Activated CD8-positive, alpha-beta T cell treated with anti-CD3 and anti-CD28 coated beads, Interleukin-2, amount 10 ng/mL, durations not matched to agents 7 days and 5 days (primary cell): ENCODE measurements around the gene SLC39A11. TPM values are rescaled to one million over a fixed set of nuclear protein-coding genes. Genes with fewer than 3 reads are reported as not detected.
"Not testable (repeated sequence)": the region's sequence is repeated elsewhere in the genome, so short reads cannot be mapped to it uniquely, and the experiment has no call there.

Experiments used
- ATAC-seq: fragments of 150-1000 bp; cut with Tn5 transposase; one replicate; pipeline ENCODE4 v1.10.0; 2021; ENCODE audit warnings: moderate library complexity
- CTCF ChIA-PET: fragments of 350-600 bp; sonication (Branson Sonifier 250); formaldehyde crosslinking; loops from one replicate; lab custom pipeline; 2021; ENCODE audit warnings: antibody characterized with exemption; lab: Charles Lee
- POLR2A ChIA-PET: fragments of 350-600 bp; sonication (Branson Sonifier 250); formaldehyde crosslinking; loops from one replicate; lab custom pipeline; 2021; ENCODE audit warnings: antibody characterized with exemption; lab: Charles Lee
- DNase-seq: peaks from one replicate; pipeline ENCODE4 v3.0.0-alpha.2; 2020
- H3K27ac Mint-ChIP-seq: one replicate; pipeline ENCODE4 v1.8.0; 2021; ENCODE audit warnings: mild to moderate bottlenecking, mixed read lengths
- H3K27me3 Mint-ChIP-seq: one replicate; pipeline ENCODE4 v1.8.0; 2021; ENCODE audit warnings: low read depth, mixed read lengths
- H3K36me3 Mint-ChIP-seq: one replicate; pipeline ENCODE4 v1.8.0; 2021; ENCODE audit warnings: low read depth, mixed read lengths
- H3K4me1 Mint-ChIP-seq: one replicate; pipeline ENCODE4 v1.8.0; 2021; ENCODE audit warnings: low read depth, mixed read lengths
- H3K4me3 Mint-ChIP-seq: one replicate; pipeline ENCODE4 v1.8.0; 2021; ENCODE audit warnings: mild to moderate bottlenecking, mixed read lengths
- H3K9me3 Mint-ChIP-seq: one replicate; pipeline ENCODE4 v1.8.0; 2022; ENCODE audit warnings: mixed read lengths; ENCODE audit not compliant: insufficient read depth
- total RNA-seq, 2 experiments: library from RNA; stranded (reverse); gene quantifications; one replicate each; pipeline ENCODE4 v1.2.3, GENCODE V29; 2021

Gene SLC39A11
- total RNA-seq, result 10 to 100 TPM; 20.2 to 20.5 TPM

GRCh38 chr17:73092523-73093135, at the start of gene SLC39A11:
Gene SLC39A11, minus strand, starts transcription at chr17:73092688. Its CDS starts 3,924 bp downstream, at chr17:73088764.
- ChIA-PET POLR2A (interaction anchor here (0.6 to 1.0 kb wide), 3 partner anchors 23 to 365 kb away, joined by 3 to 4 read pairs (median 3); no protein-coding TSS in a partner anchor), CTCF (interaction anchor here (1.2 kb wide), 1 partner anchor 365 kb away, joined by 5 read pairs; no protein-coding TSS in a partner anchor)

GRCh38 chr17:73141411-73141810, 48.9 kb upstream of the SLC39A11 start:
- H3K27me3 Mint-ChIP-seq, result peaks cover 6% of the 10 kb centered on the region
- DNase-seq, result no peak
- ChIA-PET CTCF (no interaction called here), POLR2A (no interaction called here)
- H3K36me3 Mint-ChIP-seq, result peaks cover 17% of the 10 kb centered on the region
- peaks cover 20% of the 10 kb centered on the region for H3K9me3 Mint-ChIP-seq
- no peak overlapping the region for H3K4me3 Mint-ChIP-seq
- ATAC-seq, result no peak
- peaks cover 20% of the 10 kb centered on the region for H3K4me1 Mint-ChIP-seq
- H3K27ac Mint-ChIP-seq, result no peak overlapping the region

More at GRCh38 chr17:73092523-73093135, at the start of gene SLC39A11:
- ATAC-seq, result peak; percentile 99
- H3K4me1 Mint-ChIP-seq, result peaks cover 12% of the 10 kb centered on the region
- peak within 1 kb of the TSS; percentile 98 for H3K4me3 Mint-ChIP-seq
- peaks cover 5% of the 10 kb centered on the region for H3K36me3 Mint-ChIP-seq
- H3K9me3 Mint-ChIP-seq, result no peaks in the 10 kb centered on the region
- H3K27ac Mint-ChIP-seq, result peak within 1 kb of the TSS; percentile 95
- H3K27me3 Mint-ChIP-seq, result peaks cover 5% of the 10 kb centered on the region
- DNase-seq, result peak; percentile 94

- Mint-ChIP-seq H3K4me3 (no peak overlapping the region), H3K27me3 (peaks cover 6% of the 10 kb centered on the region), H3K36me3 (peaks cover 12% of the 10 kb centered on the region), H3K27ac (no peak overlapping the region), H3K9me3 (peaks cover 14% of the 10 kb centered on the region), H3K4me1 (peaks cover 17% of the 10 kb centered on the region)
- no peak for DNase-seq
- POLR2A ChIA-PET, result no interaction called here
- CTCF ChIA-PET, result no interaction called here
- no peak for ATAC-seq
Observed at GRCh38 chr17:73140566-73140965, 48.1 kb upstream of the SLC39A11 start.

- Mint-ChIP-seq H3K27ac (no peak overlapping the region), H3K36me3 (peaks cover 5% of the 10 kb centered on the region), H3K27me3 (peaks cover 6% of the 10 kb centered on the region), H3K9me3 (peaks cover 9% of the 10 kb centered on the region), H3K4me3 (no peak overlapping the region), H3K4me1 (peaks cover 15% of the 10 kb centered on the region)
- CTCF ChIA-PET, result interaction anchor here (1.2 kb wide), 1 partner anchor 13 kb away, joined by 3 read pairs; no protein-coding TSS in a partner anchor
- DNase-seq (no peak), ATAC-seq (no peak)
- POLR2A ChIA-PET, result no interaction called here
Observed at GRCh38 chr17:73139296-73139695, 46.8 kb upstream of the SLC39A11 start.

DNA sequence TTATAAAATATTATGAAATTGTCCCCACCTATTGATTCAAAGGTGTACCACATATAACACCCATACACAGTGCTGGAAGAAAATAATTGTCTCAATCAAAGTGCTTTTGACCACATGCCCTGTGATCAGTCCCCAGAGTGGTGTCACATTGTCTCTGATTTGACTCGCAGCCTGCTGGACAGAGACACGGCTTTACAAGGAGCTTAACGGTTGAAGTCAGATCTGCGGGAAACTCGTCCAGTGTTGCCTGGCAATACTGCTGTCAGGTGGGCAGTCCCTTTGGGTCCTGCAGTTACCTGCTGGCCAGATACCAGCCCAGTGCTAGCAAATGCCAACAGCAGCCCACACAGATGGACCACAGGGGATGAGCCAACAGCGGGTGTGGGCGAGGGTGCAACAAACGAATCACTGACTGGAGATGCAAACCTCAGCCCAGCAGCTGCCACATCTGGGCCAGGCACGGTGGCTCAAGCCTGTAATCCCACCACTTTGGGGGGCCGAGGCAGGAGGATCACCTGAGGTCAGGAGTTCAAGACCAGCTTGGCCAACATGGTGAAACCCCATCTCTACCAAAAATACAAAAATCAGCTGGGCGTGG, 46.2 kb upstream of the SLC39A11 start:
- ChIA-PET CTCF (interaction anchor here (1.2 kb wide), 1 partner anchor 12 kb away, joined by 3 read pairs; no protein-coding TSS in a partner anchor), POLR2A (no interaction called here)
- no peaks in the 10 kb centered on the region for H3K36me3 Mint-ChIP-seq
- ATAC-seq, result no peak
- no peak overlapping the region for H3K27ac Mint-ChIP-seq
- H3K27me3 Mint-ChIP-seq, result peaks cover 6% of the 10 kb centered on the region
- H3K4me3 Mint-ChIP-seq, result no peak overlapping the region
- peaks cover 11% of the 10 kb centered on the region for H3K4me1 Mint-ChIP-seq
- H3K9me3 Mint-ChIP-seq, result peaks cover 3% of the 10 kb centered on the region
- DNase-seq, result no peak

DNA sequence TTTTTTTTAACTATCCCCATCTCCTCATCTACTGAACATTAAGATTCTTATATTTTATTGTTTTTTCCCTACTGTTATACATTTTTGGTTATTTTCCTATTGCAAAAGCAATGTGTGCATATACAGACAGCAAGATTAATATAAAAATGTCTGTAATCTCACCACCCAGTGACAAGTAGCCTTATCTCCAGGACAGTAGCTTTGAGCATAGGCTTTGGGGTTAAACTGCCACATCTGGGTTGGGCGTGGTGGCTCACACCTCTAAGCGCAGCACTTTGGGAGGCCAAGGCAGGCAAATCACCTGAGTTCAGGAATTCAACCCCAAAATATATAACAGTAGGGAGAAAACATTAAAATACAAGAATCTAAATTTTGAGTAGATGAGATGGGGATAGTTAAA, 44.9 kb upstream of the SLC39A11 start:
- ATAC-seq (no peak), DNase-seq (no peak)
- Mint-ChIP-seq H3K36me3 (no peaks in the 10 kb centered on the region), H3K27me3 (peaks cover 6% of the 10 kb centered on the region), H3K4me3 (no peak overlapping the region), H3K27ac (no peak overlapping the region), H3K9me3 (no peaks in the 10 kb centered on the region), H3K4me1 (no peaks in the 10 kb centered on the region)
- CTCF ChIA-PET, result no interaction called here
- POLR2A ChIA-PET, result no interaction called here

- Mint-ChIP-seq H3K9me3 (no peaks in the 10 kb centered on the region), H3K4me3 (no peak overlapping the region), H3K27me3 (peaks cover 6% of the 10 kb centered on the region), H3K36me3 (no peaks in the 10 kb centered on the region), H3K4me1 (no peaks in the 10 kb centered on the region), H3K27ac (no peak overlapping the region)
- ChIA-PET CTCF (interaction anchor here (1.0 kb wide), 1 partner anchor 20 kb away, joined by 3 read pairs; no protein-coding TSS in a partner anchor), POLR2A (no interaction called here)
- ATAC-seq (no peak), DNase-seq (no peak)
Observed at GRCh38 chr17:73135766-73136165, 43.3 kb upstream of the SLC39A11 start.

DNA sequence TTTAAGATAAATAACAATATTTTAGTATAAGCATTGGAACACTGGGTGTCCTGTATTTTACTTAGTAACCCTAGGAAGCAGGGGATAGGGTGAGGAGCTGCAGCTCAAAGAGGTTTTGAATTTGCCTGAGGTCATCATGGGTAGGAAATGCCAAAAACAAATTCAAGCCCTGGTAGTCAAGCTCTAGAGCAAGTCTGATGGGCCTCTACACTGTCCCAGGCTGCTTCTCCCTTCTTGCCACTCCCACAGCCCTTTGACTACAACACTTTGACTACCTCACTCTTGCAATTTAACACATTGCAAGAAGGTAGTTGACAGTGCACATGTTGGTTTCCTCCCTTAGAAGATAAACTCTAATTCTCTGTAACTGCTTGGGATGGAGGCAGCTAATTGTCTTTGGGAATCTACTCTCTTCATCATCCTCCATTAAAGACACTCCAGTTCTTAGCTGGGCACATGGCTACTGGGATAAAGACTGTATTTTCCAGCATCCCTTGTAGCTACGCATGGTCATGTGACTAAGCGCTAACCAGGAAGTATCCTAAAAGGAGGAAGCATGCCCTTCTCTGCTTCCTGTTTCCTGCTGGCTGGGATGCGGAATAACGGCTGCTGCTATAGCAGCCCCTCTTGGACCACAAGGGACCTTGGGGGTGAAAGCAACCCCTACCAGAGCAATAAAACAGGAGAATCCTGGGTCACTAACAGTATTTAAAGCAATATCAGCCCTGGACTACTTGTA, 41.6 kb upstream of the SLC39A11 start:
- ATAC-seq (no peak), DNase-seq (no peak)
- Mint-ChIP-seq H3K27ac (no peak overlapping the region), H3K27me3 (no peaks in the 10 kb centered on the region), H3K4me3 (no peak overlapping the region), H3K36me3 (no peaks in the 10 kb centered on the region), H3K4me1 (no peaks in the 10 kb centered on the region), H3K9me3 (no peaks in the 10 kb centered on the region)
- POLR2A ChIA-PET, result no interaction called here
- CTCF ChIA-PET, result interaction anchor here (1.1 kb wide), 1 partner anchor 11 kb away, joined by 3 read pairs; no protein-coding TSS in a partner anchor

- Mint-ChIP-seq H3K36me3 (no peaks in the 10 kb centered on the region), H3K4me1 (no peaks in the 10 kb centered on the region), H3K27ac (no peak overlapping the region), H3K9me3 (no peaks in the 10 kb centered on the region), H3K4me3 (no peak overlapping the region), H3K27me3 (no peaks in the 10 kb centered on the region)
- POLR2A ChIA-PET, result interaction anchor here (0.7 kb wide), 1 partner anchor 19 kb away, joined by 6 read pairs; no protein-coding TSS in a partner anchor
- ATAC-seq (no peak), DNase-seq (no peak)
- CTCF ChIA-PET, result no interaction called here
Observed at GRCh38 chr17:73132085-73132492, 39.6 kb upstream of the SLC39A11 start.

DNA sequence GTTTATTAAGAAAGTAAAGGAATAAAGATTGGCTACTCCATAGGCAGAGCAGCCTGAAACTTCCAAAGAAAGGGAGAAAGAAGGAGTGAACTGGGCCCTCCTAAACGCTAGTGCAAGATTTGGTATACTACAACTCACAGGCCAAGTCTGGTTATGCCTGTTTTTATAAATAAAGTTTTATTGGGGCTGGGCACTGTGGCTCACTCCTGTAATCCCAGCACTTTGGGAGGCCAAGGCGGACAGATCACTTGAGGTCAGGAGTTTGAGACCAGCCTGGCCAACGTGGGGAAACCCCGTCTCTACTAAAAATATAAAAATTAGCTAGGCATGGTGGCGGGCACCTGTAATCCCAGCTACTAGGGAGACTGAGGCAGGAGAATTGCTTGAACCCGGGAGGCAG, 39.0 kb upstream of the SLC39A11 start:
- not testable (repeated sequence) for H3K9me3 Mint-ChIP-seq, ATAC-seq, H3K4me3 Mint-ChIP-seq, H3K27ac Mint-ChIP-seq, H3K36me3 Mint-ChIP-seq, H3K27me3 Mint-ChIP-seq, H3K4me1 Mint-ChIP-seq, DNase-seq
- ChIA-PET CTCF (interaction anchor here (1.3 kb wide), 1 partner anchor 574 kb away, joined by 4 read pairs; no protein-coding TSS in a partner anchor), POLR2A (interaction anchor here (0.7 kb wide), 1 partner anchor 19 kb away, joined by 6 read pairs; no protein-coding TSS in a partner anchor)

GRCh38 chr17:73130977-73131376, 38.5 kb upstream of the SLC39A11 start:
- Mint-ChIP-seq H3K36me3 (no peaks in the 10 kb centered on the region), H3K27me3 (no peaks in the 10 kb centered on the region), H3K9me3 (no peaks in the 10 kb centered on the region), H3K27ac (no peak overlapping the region), H3K4me1 (no peaks in the 10 kb centered on the region), H3K4me3 (no peak overlapping the region)
- ChIA-PET CTCF (interaction anchor here (1.3 kb wide), 1 partner anchor 574 kb away, joined by 4 read pairs; no protein-coding TSS in a partner anchor), POLR2A (no interaction called here)
- DNase-seq, result no peak
- ATAC-seq, result no peak
